ENCODE results near the gene POLR3K.
"Not testable (repeated sequence)": the region's sequence is repeated elsewhere in the genome, so short reads cannot be mapped to it uniquely, and the experiment has no call there.

- TF ChIP-seq POLR2A (IDR thresholded peaks at IDR 0.05; ENCODE audit: borderline replicate concordance, extremely low read depth, insufficient read depth, insufficient read length); SIN3A (IDR thresholded peaks at IDR 0.05; ENCODE audit: low read depth); YY1 (IDR thresholded peaks at IDR 0.05; ENCODE audit: extremely low read depth, insufficient replicate concordance, low read depth, low read length); CTCF (IDR thresholded peaks at IDR 0.05 in 2 of 3, conservative IDR thresholded peaks at IDR 0.05 in 1 of 3; ENCODE audit: borderline replicate concordance in 1 of 3, insufficient read depth in 1 of 3, low read depth in 2 of 3, low read length in 2 of 3); EZH2phosphoT487 (IDR thresholded peaks at IDR 0.05; ENCODE audit: borderline replicate concordance); EGR1 (IDR thresholded peaks at IDR 0.05; ENCODE audit: low read depth); ATF3 (IDR thresholded peaks at IDR 0.05); REST (IDR thresholded peaks at IDR 0.05; ENCODE audit: low read depth); EZH2 (IDR thresholded peaks at IDR 0.05); RAD21 (IDR thresholded peaks at IDR 0.05; ENCODE audit: low read depth); ZFX (IDR thresholded peaks at IDR 0.05): not testable (repeated sequence)
Observed at GRCh38 chr16:38206-38605, 15.2 kb downstream of the POLR3K start.
